ENCODE measurements around the gene SDCCAG8. TPM values are rescaled to one million over a fixed set of nuclear protein-coding genes. Genes with fewer than 3 reads are reported as not detected.
A peak's percentile ranks its signal among the peaks of the same experiment; 100 is the strongest.

The SDCCAG8 gene
- total RNA-seq, 2 donors from 2014 or later: 25.7 to 36.9 TPM

DNA sequence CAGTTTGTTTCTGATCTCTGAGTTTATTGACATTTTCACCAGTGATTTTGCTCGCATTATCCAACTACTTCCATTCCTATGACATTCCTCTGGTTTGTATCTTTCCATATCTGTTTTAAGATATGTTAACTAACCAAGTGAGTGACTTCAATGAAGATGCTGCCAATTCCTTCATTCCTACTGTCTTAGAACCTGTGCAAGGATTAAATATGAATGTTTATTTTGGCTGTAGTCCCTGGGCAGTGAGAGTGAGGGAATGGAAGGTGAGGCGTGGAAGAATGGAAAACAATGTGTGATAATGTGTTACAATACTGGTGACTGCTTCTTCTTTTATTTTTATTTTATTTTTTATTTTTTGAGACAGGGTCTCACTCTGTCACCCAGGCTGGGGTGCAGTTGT, 183.0 kb downstream of the SDCCAG8 start:
- Mint-ChIP-seq H3K4me1 (peaks cover 9% of the 10 kb centered on the region), H3K27me3 (no peaks in the 10 kb centered on the region), H3K4me3 (no peak overlapping the region), H3K27ac (no peak overlapping the region), H3K36me3 (ENCODE audit: low read depth) (peaks cover 5% of the 10 kb centered on the region)
- H3K9me3 ChIP-seq (ENCODE audit: control insufficient read depth, low read length, poor library complexity, severe bottlenecking): no peaks in the 10 kb centered on the region
- ATAC-seq (no peak), DNase-seq (no peak)

DNA sequence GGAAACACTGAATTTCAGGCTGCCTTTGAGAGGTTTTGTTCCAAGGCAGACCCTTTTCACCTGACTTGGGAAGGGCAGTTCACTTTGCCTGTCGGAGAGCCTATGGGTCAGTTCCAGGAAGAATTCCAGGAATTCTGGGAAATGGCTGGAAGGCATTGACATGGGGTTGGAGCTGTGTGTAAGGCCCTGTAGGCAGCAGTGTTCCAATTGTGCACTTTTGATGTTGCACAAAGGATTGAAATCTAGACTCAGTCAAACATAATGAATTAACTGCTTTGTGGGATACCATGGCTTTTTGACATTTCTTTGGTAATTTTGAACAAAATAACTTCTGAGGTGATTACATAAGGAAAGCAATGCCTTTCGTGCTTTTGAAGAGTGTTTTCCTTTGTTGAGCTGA, 184.6 kb downstream of the SDCCAG8 start:
- H3K27me3 Mint-ChIP-seq: no peaks in the 10 kb centered on the region
- H3K36me3 Mint-ChIP-seq (ENCODE audit: low read depth): peaks cover 5% of the 10 kb centered on the region
- no peak overlapping the region for H3K4me3 Mint-ChIP-seq
- DNase-seq (no peak), ATAC-seq (no peak)
- no peak overlapping the region for H3K27ac Mint-ChIP-seq
- no peaks in the 10 kb centered on the region for H3K9me3 ChIP-seq (ENCODE audit: control insufficient read depth, low read length, poor library complexity, severe bottlenecking)
- peaks cover 5% of the 10 kb centered on the region for H3K4me1 Mint-ChIP-seq

DNA sequence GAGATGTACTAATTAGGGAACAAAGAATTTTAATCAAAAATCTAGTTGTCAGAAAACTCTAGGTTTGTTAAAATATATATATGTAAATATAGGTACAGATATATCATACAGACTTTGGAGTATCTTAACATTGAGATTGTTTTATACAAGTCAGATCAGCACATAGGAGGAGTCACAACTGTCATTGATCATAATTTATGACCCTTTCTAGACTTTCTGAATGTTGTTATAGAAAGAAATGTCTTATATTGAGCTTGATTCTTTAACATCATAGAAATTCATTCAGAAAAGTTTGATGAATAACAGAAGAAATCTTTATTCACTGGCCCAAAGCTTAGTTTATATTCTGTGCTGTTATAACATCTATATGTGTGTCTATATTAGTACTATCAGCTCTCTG, 185.8 kb downstream of the SDCCAG8 start:
- no peaks in the 10 kb centered on the region for H3K27me3 Mint-ChIP-seq
- H3K4me3 Mint-ChIP-seq: no peak overlapping the region
- H3K9me3 ChIP-seq (ENCODE audit: control insufficient read depth, low read length, poor library complexity, severe bottlenecking): no peaks in the 10 kb centered on the region
- no peak overlapping the region for H3K27ac Mint-ChIP-seq
- ATAC-seq: no peak
- H3K36me3 Mint-ChIP-seq (ENCODE audit: low read depth): peaks cover 7% of the 10 kb centered on the region
- H3K4me1 Mint-ChIP-seq: peaks cover 8% of the 10 kb centered on the region
- no peak for DNase-seq

DNA sequence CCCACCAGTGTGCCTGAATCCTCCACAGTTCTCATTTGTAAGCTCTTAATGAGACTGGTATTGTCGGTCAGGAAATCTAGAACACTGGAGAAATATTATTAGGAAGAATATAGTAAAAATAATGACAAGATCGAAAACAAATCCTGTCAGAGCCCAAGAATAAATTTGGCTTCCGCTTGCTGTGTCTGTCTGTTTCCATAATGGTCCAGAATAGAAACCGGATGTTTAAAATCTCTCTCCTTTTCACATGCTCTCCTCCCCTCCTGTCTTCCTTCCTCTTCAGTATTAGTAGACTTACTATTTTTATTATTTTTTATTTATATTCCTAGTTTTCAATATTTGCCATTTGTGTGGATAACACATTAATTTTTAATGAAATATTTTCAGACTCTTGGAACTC, 187.7 kb downstream of the SDCCAG8 start:
- no peaks in the 10 kb centered on the region for H3K27me3 Mint-ChIP-seq
- peaks cover 5% of the 10 kb centered on the region for H3K36me3 Mint-ChIP-seq (ENCODE audit: low read depth)
- DNase-seq (no peak), ATAC-seq (no peak)
- no peaks in the 10 kb centered on the region for H3K9me3 ChIP-seq (ENCODE audit: control insufficient read depth, low read length, poor library complexity, severe bottlenecking)
- H3K4me3 Mint-ChIP-seq: no peak overlapping the region
- peaks cover 11% of the 10 kb centered on the region for H3K4me1 Mint-ChIP-seq
- no peak overlapping the region for H3K27ac Mint-ChIP-seq

DNA sequence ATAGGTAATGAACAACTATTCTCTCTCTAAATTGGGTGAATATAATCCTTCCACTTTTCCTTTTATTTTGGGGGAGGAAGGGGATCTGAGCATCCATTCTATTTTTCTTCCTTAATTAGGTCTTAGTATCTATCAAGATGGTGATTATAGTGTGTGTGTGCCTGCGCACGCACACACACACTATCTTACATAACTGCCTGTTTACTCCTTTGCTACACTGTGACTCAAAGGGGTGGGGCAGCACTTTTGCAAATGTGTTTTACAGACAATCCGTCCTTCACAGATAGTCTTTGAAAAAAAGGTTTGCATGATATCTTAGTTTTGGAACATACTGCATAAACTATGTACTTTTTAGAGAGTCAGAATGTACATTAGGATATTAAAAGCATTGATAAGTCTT, 191.5 kb downstream of the SDCCAG8 start:
- peaks cover 11% of the 10 kb centered on the region for H3K4me1 Mint-ChIP-seq
- ATAC-seq (no peak), DNase-seq (no peak)
- peaks cover 5% of the 10 kb centered on the region for H3K36me3 Mint-ChIP-seq (ENCODE audit: low read depth)
- no peaks in the 10 kb centered on the region for H3K27me3 Mint-ChIP-seq
- no peak overlapping the region for H3K27ac Mint-ChIP-seq
- H3K9me3 ChIP-seq (ENCODE audit: control insufficient read depth, low read length, poor library complexity, severe bottlenecking): no peaks in the 10 kb centered on the region
- H3K4me3 Mint-ChIP-seq: no peak overlapping the region

DNA sequence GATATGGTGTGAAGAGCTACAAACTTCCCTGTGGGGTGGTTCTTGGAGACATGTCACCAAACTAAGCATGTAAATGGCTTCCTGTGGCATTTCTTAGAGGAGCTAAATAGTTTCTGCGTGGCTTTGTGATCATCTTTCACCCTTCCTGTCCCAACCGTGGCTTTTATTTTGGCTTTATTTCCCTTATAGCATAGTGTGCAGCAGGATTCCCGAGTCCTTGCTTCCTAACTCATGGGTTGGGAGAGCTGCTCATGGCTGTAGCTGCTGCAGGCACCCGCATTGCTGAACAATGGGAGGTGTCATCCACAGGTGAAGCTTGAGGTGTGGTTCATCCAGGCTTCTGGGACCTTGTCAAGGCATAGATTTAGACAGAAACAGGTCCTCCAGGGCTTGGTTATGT, 192.0 kb downstream of the SDCCAG8 start:
- Mint-ChIP-seq H3K36me3 (ENCODE audit: low read depth) (peaks cover 5% of the 10 kb centered on the region), H3K27ac (no peak overlapping the region), H3K4me3 (no peak overlapping the region), H3K27me3 (no peaks in the 10 kb centered on the region), H3K4me1 (peaks cover 11% of the 10 kb centered on the region)
- ATAC-seq (no peak), DNase-seq (no peak)
- no peaks in the 10 kb centered on the region for H3K9me3 ChIP-seq (ENCODE audit: control insufficient read depth, low read length, poor library complexity, severe bottlenecking)

DNA sequence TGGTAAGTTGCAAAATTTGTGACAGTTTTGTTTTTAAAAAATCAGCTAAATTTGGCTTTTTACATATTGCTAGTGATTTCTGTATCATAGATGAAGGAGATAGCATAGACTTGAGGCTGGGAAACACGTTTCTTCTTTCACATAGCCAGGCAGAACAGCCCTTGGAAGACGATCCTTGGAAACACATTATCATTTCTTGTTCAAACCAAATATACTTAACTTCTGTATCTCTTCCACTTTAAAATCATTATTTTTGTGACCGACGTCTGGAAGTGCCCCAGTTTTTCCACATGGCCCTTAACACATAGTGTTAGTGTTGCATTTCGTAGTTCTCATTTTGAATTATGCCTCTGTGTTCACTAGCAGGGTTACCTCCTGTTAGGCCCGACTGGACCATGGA, 193.5 kb downstream of the SDCCAG8 start:
- H3K4me3 Mint-ChIP-seq: no peak overlapping the region
- H3K27ac Mint-ChIP-seq: no peak overlapping the region
- ATAC-seq (no peak), DNase-seq (no peak)
- H3K4me1 Mint-ChIP-seq: peaks cover 7% of the 10 kb centered on the region
- H3K36me3 Mint-ChIP-seq (ENCODE audit: low read depth): peaks cover 5% of the 10 kb centered on the region
- no peaks in the 10 kb centered on the region for H3K27me3 Mint-ChIP-seq
- H3K9me3 ChIP-seq (ENCODE audit: control insufficient read depth, low read length, poor library complexity, severe bottlenecking): no peaks in the 10 kb centered on the region

DNA sequence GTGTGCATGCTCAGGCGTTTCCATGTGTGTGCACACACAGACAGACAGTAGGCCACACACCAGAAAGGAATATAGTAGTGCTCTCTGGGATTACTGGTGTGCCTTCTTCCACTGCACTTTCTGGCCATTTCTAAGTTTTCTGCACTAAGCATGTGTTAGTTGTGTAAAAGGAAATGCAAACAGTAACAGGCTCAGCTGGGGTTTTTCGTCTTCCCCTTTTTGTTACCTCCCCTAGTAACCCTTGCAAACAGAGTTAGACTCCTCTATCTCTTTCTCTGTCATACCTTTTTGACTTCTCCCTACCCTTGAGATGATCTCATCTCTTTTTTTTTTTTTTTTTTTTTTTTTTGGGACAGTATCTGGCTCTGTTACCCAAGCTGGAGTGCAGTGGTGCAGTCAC, 196.3 kb downstream of the SDCCAG8 start:
- Mint-ChIP-seq H3K4me3 (no peak overlapping the region), H3K4me1 (peaks cover 4% of the 10 kb centered on the region), H3K27me3 (no peaks in the 10 kb centered on the region), H3K27ac (no peak overlapping the region), H3K36me3 (ENCODE audit: low read depth) (peaks cover 3% of the 10 kb centered on the region)
- no peaks in the 10 kb centered on the region for H3K9me3 ChIP-seq (ENCODE audit: control insufficient read depth, low read length, poor library complexity, severe bottlenecking)
- DNase-seq: no peak
- ATAC-seq: peak; percentile 32

DNA sequence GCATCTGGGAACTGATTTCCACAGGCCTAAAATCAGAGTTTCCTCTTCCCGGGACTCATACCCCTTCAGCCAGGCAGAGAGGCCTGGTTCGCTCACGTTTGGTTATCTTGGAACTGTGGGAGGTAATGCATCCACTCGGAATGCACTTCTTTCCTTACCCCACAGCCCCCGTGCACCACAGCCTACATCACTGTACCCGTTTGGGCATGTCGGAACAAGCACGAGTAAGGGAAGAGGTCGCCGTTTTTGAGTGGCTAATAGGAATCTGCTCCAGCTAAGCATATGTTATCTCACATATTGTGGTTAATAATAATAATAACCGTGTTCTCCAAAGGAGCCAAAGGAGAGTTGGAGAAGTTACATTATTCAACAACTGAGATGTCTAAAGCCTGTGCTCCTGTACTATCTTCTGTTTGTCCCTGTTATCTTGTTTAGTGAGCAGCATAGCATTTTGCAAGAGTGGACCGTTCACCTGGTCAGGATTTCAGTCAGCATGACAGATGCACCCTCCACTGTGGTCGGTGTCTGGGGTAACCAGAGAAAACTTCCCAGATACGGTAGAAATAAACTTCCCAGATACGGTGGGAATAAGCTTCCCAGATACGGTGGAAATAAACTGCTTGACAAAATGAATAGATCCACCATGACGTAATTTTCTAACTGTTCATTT, 198.6 kb downstream of the SDCCAG8 start:
- Mint-ChIP-seq H3K27me3 (no peaks in the 10 kb centered on the region), H3K27ac (no peak overlapping the region), H3K4me3 (no peak overlapping the region), H3K36me3 (ENCODE audit: low read depth) (peaks cover 3% of the 10 kb centered on the region), H3K4me1 (peaks cover 5% of the 10 kb centered on the region)
- DNase-seq (no peak), ATAC-seq (no peak)
- no peaks in the 10 kb centered on the region for H3K9me3 ChIP-seq (ENCODE audit: control insufficient read depth, low read length, poor library complexity, severe bottlenecking)

DNA sequence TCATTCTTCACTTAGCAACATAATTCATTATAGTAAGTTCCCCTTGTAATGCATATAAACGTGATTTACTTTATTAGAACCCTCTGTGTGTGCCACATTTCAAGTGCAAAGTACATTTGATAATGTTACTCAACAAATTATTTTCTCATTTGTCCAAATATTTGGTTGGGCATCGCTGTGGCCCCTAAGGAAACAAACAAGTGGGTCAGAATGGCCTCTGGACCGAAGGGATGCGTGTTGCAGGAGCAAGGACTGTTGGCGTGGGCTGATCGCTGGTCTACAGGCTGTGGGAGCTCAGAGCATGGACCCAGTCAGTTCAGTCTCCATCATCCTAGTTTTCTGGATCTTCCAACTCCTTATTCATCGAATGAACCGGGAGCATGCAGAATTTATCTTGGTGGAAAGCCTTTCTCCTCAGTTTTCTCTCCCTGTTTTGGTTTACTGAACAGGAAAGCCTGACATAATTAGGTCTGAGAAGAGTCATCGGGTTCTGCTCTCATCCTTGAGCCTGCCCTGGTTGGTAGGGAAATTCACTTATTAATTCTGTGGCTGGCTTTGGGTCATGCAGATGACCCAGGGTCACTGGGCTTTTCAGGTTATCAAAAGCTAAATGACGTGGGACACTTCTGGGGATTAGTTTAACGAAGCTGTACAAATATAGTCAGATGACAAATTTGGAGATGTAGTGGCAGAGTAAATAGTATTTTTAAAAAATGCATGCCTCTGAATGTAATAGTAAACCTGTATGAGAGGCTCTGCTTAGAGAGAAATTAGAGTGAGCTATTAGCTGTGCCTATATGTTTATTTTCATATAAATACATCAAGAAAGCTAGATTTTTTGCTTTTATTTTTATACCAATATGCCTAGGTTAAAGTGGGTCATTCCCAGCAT, 200.2 kb downstream of the SDCCAG8 start:
- H3K4me1 Mint-ChIP-seq: peaks cover 5% of the 10 kb centered on the region
- H3K9me3 ChIP-seq (ENCODE audit: control insufficient read depth, low read length, poor library complexity, severe bottlenecking): no peaks in the 10 kb centered on the region
- ATAC-seq (no peak), DNase-seq (no peak)
- H3K27ac Mint-ChIP-seq: no peak overlapping the region
- H3K4me3 Mint-ChIP-seq: no peak overlapping the region
- H3K36me3 Mint-ChIP-seq (ENCODE audit: low read depth): peaks cover 3% of the 10 kb centered on the region
- no peaks in the 10 kb centered on the region for H3K27me3 Mint-ChIP-seq

DNA sequence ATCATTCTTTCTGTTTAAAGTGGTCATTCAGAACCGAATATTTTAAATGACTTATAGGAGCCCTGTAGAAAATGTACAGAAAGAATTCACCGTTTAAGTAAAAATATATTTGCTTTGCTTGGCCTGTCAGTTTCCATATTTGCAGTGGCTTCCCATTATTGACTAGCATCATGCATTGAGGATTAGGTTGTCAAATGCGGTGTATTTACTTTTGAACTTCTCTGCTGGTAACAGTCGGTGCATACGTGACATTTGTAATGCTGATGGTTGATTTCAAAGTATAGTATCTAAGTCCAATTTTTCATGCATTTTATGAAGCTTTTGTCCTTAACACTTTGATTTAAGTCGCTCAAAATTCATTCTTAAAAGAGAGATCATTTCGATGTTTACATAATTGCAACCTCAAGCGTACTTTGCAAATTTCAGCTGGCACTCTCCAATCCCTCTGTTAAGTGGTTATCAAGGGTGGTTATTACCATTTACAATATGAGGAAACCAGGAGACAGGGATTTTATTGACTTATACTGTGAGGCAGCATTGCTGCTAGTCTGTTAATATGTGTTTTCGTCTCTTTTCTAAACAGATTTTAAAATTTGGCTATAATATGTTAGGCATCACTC, 201.6 kb downstream of the SDCCAG8 start:
- ATAC-seq (no peak), DNase-seq (no peak)
- Mint-ChIP-seq H3K4me3 (no peak overlapping the region), H3K27ac (no peak overlapping the region), H3K27me3 (no peaks in the 10 kb centered on the region), H3K4me1 (peaks cover 3% of the 10 kb centered on the region), H3K36me3 (ENCODE audit: low read depth) (no peaks in the 10 kb centered on the region)
- no peaks in the 10 kb centered on the region for H3K9me3 ChIP-seq (ENCODE audit: control insufficient read depth, low read length, poor library complexity, severe bottlenecking)

DNA sequence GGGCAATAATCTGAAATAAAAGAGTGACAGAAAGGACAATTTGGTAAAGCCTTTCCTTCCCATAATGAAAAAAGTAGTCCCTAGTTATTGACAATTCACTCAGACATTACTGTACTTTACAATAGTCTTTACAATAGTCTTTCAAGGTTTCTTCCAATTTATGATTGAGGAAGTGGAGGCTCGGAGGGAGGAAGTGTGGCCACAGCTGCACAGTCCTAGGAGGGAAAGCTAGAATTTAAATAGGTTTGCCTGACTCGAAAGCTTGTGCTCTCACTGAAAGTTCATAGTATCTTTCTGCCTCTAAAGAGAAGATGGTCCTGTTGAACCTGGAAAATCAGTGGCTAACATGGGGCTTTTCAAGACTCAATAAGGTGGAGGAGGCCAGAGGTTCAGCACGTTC, 203.2 kb downstream of the SDCCAG8 start:
- Mint-ChIP-seq H3K36me3 (ENCODE audit: low read depth) (no peaks in the 10 kb centered on the region), H3K4me1 (peaks cover 3% of the 10 kb centered on the region), H3K4me3 (peak overlapping the region; percentile 3), H3K27me3 (no peaks in the 10 kb centered on the region), H3K27ac (peak overlapping the region; percentile 43)
- no peaks in the 10 kb centered on the region for H3K9me3 ChIP-seq (ENCODE audit: control insufficient read depth, low read length, poor library complexity, severe bottlenecking)
- no peak for DNase-seq
- ATAC-seq: peak; percentile 20

DNA sequence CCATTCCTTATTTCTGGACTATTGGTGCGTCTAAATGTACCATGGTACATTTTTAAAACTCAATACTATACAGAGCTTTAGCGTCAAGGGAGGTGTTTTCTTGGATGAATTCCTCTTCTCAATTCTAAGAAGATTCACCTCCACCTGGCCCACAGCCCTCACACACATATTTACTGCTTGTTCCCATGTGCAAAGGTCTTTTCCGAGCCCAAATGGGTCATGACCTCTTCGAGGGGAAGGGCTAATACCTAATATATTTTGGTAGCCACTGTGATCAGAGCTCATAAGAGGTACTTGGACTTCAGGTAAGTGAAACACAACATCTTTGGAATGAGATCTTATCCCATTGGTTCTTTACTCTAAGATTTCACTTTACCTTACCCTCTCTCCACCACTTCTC, 205.9 kb downstream of the SDCCAG8 start:
- no peak overlapping the region for H3K27ac Mint-ChIP-seq
- no peak for ATAC-seq
- peaks cover 3% of the 10 kb centered on the region for H3K4me1 Mint-ChIP-seq
- no peaks in the 10 kb centered on the region for H3K9me3 ChIP-seq (ENCODE audit: control insufficient read depth, low read length, poor library complexity, severe bottlenecking)
- H3K27me3 Mint-ChIP-seq: no peaks in the 10 kb centered on the region
- no peaks in the 10 kb centered on the region for H3K36me3 Mint-ChIP-seq (ENCODE audit: low read depth)
- DNase-seq: no peak
- no peak overlapping the region for H3K4me3 Mint-ChIP-seq

All from T-helper 17 cell (primary cell).